OCI-LY3 (cell line): ENCODE data around the gene ST3GAL4.

Experiments used
- CTCF ChIP-seq: fragments of 200-600, 300-600 bp; sonication (generic); IDR thresholded peaks from 2 replicates; pipeline ENCODE4 v1.5.1; 2014; ENCODE audit warnings: antibody characterized with exemption, low read length, low read depth
- EZH2phosphoT487 ChIP-seq: fragments of 200-600 bp; shearing (Covaris generic); IDR thresholded peaks from 2 replicates; pipeline ENCODE4 v1.6.1; 2018; ENCODE audit warnings: antibody characterized with exemption, mixed run types, low read depth

- no peak for TF ChIP-seq CTCF
- no peak for TF ChIP-seq EZH2phosphoT487
Observed at GRCh38 chr11:126334659-126335462, 20.6 kb upstream of the ST3GAL4 start.
